Ectodermal cell (in vitro differentiated cells): ENCODE data around the gene SEPTIN3.
"Not testable (repeated sequence)": the region's sequence is repeated elsewhere in the genome, so short reads cannot be mapped to it uniquely, and the experiment has no call there.

Source experiments
- H3K27ac ChIP-seq: 2 replicates; pipeline ENCODE4 v1.7.0; 2013; ENCODE audit warnings: mild to moderate bottlenecking, low read depth, low read length; ENCODE audit not compliant: insufficient read depth, poor library complexity, severe bottlenecking
- H3K27me3 ChIP-seq: 2 replicates; pipeline ENCODE4 v1.7.0; 2013; ENCODE audit warnings: mild to moderate bottlenecking, low read length; ENCODE audit not compliant: insufficient read depth, control insufficient read depth, poor library complexity, severe bottlenecking
- H3K36me3 ChIP-seq: one replicate; pipeline ENCODE4 v1.7.0; 2013; ENCODE audit warnings: low read length; ENCODE audit not compliant: control insufficient read depth, insufficient read depth
- H3K4me1 ChIP-seq: one replicate; pipeline ENCODE4 v1.7.0; 2013; ENCODE audit warnings: low read length; ENCODE audit not compliant: control insufficient read depth, insufficient read depth
- H3K4me3 ChIP-seq: 2 replicates; pipeline ENCODE4 v1.7.0; 2013; ENCODE audit warnings: low read depth, low read length, control low read depth; ENCODE audit not compliant: insufficient read depth
- H3K9me3 ChIP-seq: 2 replicates; pipeline ENCODE4 v1.7.0; 2013; ENCODE audit warnings: mild to moderate bottlenecking, low read length, moderate library complexity; ENCODE audit not compliant: control insufficient read depth
- WGBS, 2 experiments: methylation state at CpG; one replicate each; pipeline ENCODE4 v1.1.7; 2013; ENCODE audit warnings: missing lambda C conversion rate in 2 of 2; 5-methylcytosine and 5-hydroxymethylcytosine counted together

Gene SEPTIN3

GRCh38 chr22:41940832-41941765 is 28.1 kb upstream of the SEPTIN3 start:
- no peaks in the 10 kb centered on the region for H3K9me3 ChIP-seq
- no peak overlapping the region for H3K27ac ChIP-seq
- H3K4me1 ChIP-seq = peaks cover 9% of the 10 kb centered on the region
- H3K4me3 ChIP-seq = no peak overlapping the region
- no peaks in the 10 kb centered on the region for H3K27me3 ChIP-seq
- WGBS, 2 experiments = 74 to 77% methylated on average over 13 of the region's 13 CpGs
- peaks cover 33% of the 10 kb centered on the region for H3K36me3 ChIP-seq

DNA sequence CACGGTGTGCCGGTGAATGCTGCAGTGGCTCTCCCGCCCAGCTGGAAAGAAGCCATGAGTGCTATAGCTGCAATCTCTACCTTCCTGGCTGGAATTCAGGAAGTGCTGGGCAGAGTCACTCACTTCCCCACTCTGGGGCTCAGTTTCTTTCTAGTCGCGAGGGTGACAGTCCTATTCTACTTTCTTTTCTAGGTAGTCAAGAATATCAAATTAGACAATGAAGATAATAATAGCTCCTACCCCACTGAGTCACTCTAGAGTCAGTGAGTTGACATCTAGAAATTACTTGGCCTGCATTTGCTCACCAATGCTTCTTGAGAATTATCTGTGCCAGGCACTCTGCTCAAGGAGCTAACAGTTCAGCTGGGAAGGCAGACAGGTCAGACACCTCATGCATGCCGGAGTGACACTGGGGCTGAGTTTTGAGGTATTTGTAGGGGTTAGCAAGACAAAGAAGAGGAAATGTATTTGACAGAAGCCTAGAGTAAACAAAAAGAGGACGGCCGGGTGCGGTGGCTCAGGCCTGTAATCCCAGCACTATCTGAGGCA is 25.5 kb upstream of the SEPTIN3 start:
- Histone ChIP-seq H3K27ac (no peak overlapping the region), H3K4me1 (peaks cover 16% of the 10 kb centered on the region), H3K4me3 (no peak overlapping the region), H3K36me3 (peaks cover 28% of the 10 kb centered on the region), H3K27me3 (no peaks in the 10 kb centered on the region), H3K9me3 (no peaks in the 10 kb centered on the region)
- 90 to 93% methylated on average over 7 to 9 of the region's 9 CpGs for WGBS, 2 experiments

GRCh38 chr22:41946629-41947423 is 22.4 kb upstream of the SEPTIN3 start, which contains the start of gene CENPM:
TSS of gene CENPM (minus strand) at chr22:41947152. CDS start at chr22:41947076, 76 bp downstream.
- Histone ChIP-seq H3K4me1 (peaks cover 27% of the 10 kb centered on the region), H3K4me3 (peak within 1 kb of the TSS; percentile 70), H3K36me3 (peaks cover 20% of the 10 kb centered on the region), H3K27ac (no peak within 1 kb of the TSS), H3K9me3 (no peaks in the 10 kb centered on the region), H3K27me3 (no peaks in the 10 kb centered on the region)
- 2% methylated on average over 56 of the region's 56 CpGs for WGBS, 2 experiments

DNA sequence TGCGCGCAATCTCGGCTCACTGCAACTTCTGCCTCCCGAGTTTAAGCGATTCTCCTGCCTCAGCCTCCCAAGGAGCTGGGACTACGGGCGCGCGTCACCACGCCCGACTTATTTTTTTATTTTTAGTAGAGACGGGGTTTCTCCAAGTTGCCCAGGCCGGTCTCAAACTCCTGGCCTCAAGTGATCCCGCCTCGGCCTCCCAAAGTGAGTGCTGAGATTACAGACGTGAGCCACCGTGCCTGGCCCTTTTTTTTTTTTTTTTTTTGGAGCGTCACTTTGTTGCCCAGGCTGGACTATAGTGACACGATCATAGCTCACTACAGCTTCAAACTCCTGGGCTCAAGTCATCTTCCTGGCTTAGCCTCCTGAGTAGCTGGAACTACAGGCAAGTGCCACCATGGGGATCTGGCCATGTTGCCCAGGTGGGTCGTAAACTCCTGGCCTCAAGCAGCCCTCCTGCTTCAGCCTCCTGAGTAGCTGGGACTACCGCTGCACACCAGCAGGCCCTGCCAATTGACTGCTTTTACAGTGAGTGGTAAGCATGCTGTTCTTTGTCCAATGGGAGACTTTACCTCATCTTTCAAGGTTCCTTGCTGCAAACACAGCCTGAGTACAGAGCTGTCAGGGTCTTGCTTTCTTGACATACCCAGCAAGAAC is 21.7 kb upstream of the SEPTIN3 start:
- H3K27ac ChIP-seq = no peak overlapping the region

GRCh38 chr22:41948142-41948541 is 21.1 kb upstream of the SEPTIN3 start:
- peaks cover 36% of the 10 kb centered on the region for H3K4me1 ChIP-seq
- no peaks in the 10 kb centered on the region for H3K27me3 ChIP-seq
- H3K27ac ChIP-seq = no peak overlapping the region
- peaks cover 17% of the 10 kb centered on the region for H3K36me3 ChIP-seq
- no peak overlapping the region for H3K4me3 ChIP-seq
- no peaks in the 10 kb centered on the region for H3K9me3 ChIP-seq
- 92 to 100% methylated on average over 1 of the region's 2 CpGs for WGBS, 2 experiments

More for the DNA sequence above, 21.7 kb upstream of the SEPTIN3 start:
- no peaks in the 10 kb centered on the region for H3K9me3 ChIP-seq
- H3K36me3 ChIP-seq = peaks cover 20% of the 10 kb centered on the region
- no peaks in the 10 kb centered on the region for H3K27me3 ChIP-seq
- H3K4me3 ChIP-seq = no peak overlapping the region
- 84 to 89% methylated on average over 21 of the region's 21 CpGs for WGBS, 2 experiments
- peaks cover 34% of the 10 kb centered on the region for H3K4me1 ChIP-seq

DNA sequence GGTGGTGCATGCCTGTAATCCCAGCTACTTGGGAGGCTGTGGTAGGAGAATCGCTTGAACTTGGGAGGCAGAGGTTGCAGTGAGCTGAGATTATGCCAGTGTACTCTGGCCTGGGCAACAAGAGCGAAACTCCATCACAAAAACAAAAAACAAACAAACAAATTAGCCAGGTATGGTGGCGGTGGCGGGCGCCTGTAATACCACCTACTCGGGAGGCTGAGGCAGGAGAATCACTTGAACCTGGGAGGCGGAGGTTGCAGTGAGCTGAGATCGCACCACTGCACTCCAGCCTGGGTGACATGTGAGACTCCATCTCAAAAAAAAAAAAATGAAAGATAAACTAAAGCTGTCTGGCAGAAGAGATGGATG is 20.3 kb upstream of the SEPTIN3 start:
- WGBS, 2 experiments = 88 to 89% methylated on average over 8 of the region's 8 CpGs
- H3K27ac ChIP-seq, H3K36me3 ChIP-seq, H3K4me3 ChIP-seq, H3K9me3 ChIP-seq, H3K27me3 ChIP-seq: not testable (repeated sequence)
- H3K4me1 ChIP-seq = peaks cover 36% of the 10 kb centered on the region

GRCh38 chr22:41949297-41949965 is 19.8 kb upstream of the SEPTIN3 start:
- H3K4me3 ChIP-seq = no peak overlapping the region
- no peak overlapping the region for H3K27ac ChIP-seq
- no peaks in the 10 kb centered on the region for H3K27me3 ChIP-seq
- peaks cover 6% of the 10 kb centered on the region for H3K36me3 ChIP-seq
- WGBS, 2 experiments = 93 to 96% methylated on average over 7 of the region's 7 CpGs
- H3K9me3 ChIP-seq = no peaks in the 10 kb centered on the region
- H3K4me1 ChIP-seq = peaks cover 36% of the 10 kb centered on the region

DNA sequence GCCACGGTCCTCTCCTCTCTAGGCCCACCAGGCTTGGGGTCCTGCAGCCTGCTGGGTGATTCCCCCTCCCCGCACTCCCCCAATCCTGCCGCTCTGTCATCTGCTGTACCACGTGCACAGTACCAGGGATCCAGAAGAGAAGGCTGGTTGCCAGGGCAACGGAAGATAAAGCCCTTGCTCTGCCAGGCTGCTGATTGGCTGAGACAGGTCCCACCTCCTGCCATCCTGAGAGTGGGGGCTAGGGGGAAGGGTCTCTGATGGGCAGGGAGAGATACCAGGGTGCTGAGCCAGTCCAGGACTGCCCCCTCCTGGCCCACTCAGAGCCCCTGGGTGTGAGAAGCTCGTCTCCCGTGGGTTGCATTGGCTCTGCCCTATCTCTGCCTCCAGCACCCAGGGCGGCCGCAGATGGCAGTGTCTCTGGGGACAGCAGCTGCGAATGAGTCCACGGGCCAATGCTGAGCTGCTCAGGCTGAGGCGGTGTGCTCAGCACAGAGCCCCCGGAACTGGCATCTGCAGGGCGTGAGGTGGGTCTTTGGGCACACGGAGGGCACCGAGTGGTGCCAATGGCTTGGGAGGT is 17.3 kb upstream of the SEPTIN3 start, which contains the start of gene SMIM45:
Gene SMIM45 (plus strand): TSS at position 253 of the 577 bp plus-strand sequence.
- WGBS, 2 experiments = 66 to 67% methylated on average over 16 of the region's 16 CpGs
- H3K27ac ChIP-seq = no peak within 1 kb of the TSS
- H3K36me3 ChIP-seq = no peaks in the 10 kb centered on the region
- H3K9me3 ChIP-seq = no peaks in the 10 kb centered on the region
- no peaks in the 10 kb centered on the region for H3K27me3 ChIP-seq
- peaks cover 23% of the 10 kb centered on the region for H3K4me1 ChIP-seq
- H3K4me3 ChIP-seq = no peak within 1 kb of the TSS

DNA sequence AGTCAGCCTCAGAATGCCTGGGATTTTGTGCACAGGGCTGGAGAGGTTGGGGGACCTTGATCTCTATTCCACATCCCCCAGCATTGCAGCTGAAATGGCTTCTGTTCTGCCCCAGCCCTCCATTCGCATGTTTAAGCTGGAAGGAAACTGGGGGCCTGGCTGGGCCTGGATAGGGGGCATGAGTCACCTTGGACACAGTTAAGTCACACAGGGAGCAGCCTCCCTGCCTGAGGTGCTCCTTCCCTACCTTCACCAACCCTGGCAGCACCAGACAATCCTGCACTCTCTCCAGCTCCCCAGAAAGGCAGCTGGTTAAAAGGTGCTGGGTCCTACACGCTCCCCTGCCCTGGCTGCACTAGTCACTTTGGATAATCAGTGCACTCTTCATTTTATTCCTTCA is 16.5 kb upstream of the SEPTIN3 start:
- Histone ChIP-seq H3K27me3 (no peaks in the 10 kb centered on the region), H3K36me3 (no peaks in the 10 kb centered on the region), H3K9me3 (no peaks in the 10 kb centered on the region), H3K4me1 (peaks cover 20% of the 10 kb centered on the region), H3K27ac (no peak overlapping the region), H3K4me3 (no peak overlapping the region)
- 80 to 90% methylated on average over 2 of the region's 2 CpGs for WGBS, 2 experiments
